Measurements from ENCODE around the gene PLEKHA5.
"Not testable (repeated sequence)": the region's sequence is repeated elsewhere in the genome, so short reads cannot be mapped to it uniquely, and the experiment has no call there.

The PLEKHA5 gene

GRCh38 chr12:19397534-19397933 is 268.0 kb downstream of the PLEKHA5 start:
- in situ Hi-C loops (cut with MboI; ENCODE audit: low sequenced_read_pairs), result no loop called here

DNA sequence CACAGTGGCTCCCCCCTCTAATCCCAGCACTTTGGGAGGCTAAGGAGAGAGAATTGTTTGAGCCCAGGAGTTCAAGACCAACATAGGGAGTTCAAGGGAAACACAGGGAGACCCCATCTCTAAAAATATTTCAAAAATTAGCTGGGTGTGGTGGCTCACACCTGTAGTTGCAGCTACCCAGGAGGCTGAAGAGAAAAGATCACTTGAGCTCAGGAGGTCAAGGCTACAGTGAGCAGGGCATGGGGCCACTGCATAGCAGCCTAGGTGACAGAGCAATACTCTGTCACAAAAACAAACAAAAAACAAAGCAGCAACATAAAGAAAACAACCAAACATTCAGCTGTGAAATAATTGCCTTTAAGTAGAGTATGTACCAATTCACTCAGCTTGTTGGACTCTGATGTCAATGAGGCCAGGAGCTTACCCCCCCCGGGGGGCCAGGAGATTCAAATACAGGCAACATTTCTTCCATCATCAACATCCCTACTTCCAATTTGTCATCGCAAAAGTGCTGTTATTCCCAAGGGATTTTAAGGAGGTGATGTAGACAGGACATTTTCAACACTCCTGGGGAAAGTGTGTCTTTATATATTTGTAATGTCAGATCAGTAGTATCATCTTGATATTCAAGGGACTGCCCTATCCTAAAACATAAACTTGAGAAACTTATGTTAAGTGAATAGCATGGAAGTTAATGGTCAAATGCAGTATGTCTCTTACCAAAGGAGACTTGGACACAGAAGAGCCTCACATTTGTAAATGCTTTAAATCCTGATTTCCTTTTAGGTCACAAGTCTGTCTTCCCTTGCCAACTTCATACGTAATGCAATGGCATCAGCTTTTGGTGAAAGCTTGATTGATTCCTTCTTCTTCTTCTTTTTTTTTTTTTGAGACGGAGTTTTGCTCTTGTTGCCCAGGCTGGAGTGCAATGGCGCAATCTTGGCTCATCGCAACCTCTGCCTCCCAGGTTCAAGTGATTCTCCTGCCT is 269.1 kb downstream of the PLEKHA5 start:
- in situ Hi-C loops (cut with MboI; ENCODE audit: low sequenced_read_pairs), result no loop called here

GRCh38 chr12:19400649-19401285 is 271.2 kb downstream of the PLEKHA5 start:
- in situ Hi-C loops (cut with MboI; ENCODE audit: low sequenced_read_pairs), result not testable (repeated sequence)

GRCh38 chr12:19402211-19402610 is 272.7 kb downstream of the PLEKHA5 start:
- in situ Hi-C loops (cut with MboI; ENCODE audit: low sequenced_read_pairs), result no loop called here

DNA sequence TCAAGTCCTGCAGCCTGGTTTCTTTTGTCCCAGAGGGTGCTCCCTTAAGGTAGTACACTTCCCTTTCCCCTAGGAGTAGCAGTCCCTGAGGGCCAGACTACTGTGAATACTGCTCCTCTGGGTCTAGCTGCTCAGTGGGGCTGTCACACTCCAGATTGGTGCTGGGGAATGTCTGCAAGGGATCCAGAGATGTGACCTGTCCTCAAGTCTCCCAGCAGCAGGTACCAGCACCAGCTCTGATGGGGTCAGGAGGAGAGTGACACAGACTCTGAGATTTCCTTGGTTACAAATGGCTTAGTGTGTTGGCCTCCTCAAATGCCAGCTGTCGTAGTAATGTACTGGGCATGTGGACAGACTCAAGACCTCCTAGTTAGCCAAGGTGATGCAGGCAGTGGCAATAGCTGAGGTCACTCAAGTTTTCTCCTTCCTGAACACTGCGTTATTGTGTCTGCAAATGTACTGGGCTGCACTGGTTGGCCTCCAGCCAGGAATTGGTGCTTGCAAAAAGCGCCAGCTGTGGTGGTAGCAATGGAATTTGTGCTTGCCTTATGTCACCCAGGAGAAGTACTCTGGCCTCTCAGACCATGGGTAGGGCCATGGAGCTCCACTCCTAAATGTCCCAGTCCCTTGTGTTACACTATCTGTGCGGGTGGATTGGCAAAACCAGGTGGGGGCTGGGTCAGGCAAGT is 273.4 kb downstream of the PLEKHA5 start:
- in situ Hi-C loops (cut with MboI; ENCODE audit: low sequenced_read_pairs), result no loop called here

DNA sequence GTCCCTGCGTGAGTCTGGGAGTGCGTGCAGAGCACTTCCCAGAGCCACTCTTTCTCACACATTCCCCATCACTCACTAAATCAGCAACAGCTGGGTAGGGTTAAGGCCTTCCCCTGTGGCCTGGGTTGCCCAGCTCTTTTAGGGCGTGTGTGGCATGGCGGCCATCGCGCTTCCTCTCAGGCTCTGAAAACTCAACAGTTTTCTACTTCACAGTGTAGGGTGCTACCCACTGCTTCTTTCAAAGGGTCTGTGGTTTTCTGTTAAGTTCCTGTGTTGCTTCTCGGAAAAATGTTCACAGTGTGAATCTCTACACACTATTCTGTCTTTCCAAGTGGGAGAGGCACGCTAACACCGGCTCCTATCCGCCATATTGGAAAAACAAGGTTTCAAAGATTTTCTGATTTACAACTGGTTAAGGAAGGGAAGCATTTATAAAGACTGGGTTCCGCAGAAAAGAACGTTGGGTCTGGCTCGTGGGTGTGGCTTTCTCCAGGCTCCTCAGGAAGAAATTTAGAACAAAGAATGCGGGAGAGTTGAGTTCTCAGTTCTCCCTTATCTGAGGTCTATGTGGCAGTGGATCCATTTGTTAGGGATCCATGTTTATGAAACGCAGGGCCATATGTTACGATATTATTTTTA is 274.8 kb downstream of the PLEKHA5 start:
- in situ Hi-C loops (cut with MboI; ENCODE audit: low sequenced_read_pairs), result no loop called here

DNA sequence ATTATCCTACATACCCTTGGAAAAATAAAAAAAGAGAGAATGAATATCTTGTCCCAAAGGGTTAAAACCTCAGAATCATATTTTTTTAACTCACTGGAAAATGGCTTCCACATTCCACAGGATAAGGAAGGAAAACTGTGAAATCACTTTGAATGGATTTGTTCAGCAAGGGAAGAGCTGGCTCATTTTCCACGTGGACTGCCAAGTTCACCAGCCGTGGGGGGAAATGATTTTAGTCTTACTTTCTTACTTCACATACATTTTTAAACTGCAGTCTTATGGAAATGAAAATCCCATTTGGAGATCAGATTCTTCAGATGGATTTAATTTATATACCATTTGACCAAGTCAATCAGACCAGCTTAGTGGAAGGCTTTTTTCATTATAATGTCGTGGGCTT is 279.8 kb downstream of the PLEKHA5 start:
- in situ Hi-C loops (cut with MboI; ENCODE audit: low sequenced_read_pairs), result no loop called here

GRCh38 chr12:19410211-19410610 is 280.7 kb downstream of the PLEKHA5 start:
- in situ Hi-C loops (cut with MboI; ENCODE audit: low sequenced_read_pairs), result no loop called here

GRCh38 chr12:19410629-19411185 is 281.2 kb downstream of the PLEKHA5 start:
- in situ Hi-C loops (cut with MboI; ENCODE audit: low sequenced_read_pairs), result no loop called here

GRCh38 chr12:19411234-19412204 is 282.0 kb downstream of the PLEKHA5 start:
- in situ Hi-C loops (cut with MboI; ENCODE audit: low sequenced_read_pairs), result no loop called here

GRCh38 chr12:19412844-19413243 is 283.3 kb downstream of the PLEKHA5 start:
- in situ Hi-C loops (cut with MboI; ENCODE audit: low sequenced_read_pairs), result no loop called here

GRCh38 chr12:19413582-19413981 is 284.0 kb downstream of the PLEKHA5 start:
- in situ Hi-C loops (cut with MboI; ENCODE audit: low sequenced_read_pairs), result not testable (repeated sequence)

GRCh38 chr12:19415563-19415962 is 286.0 kb downstream of the PLEKHA5 start:
- in situ Hi-C loops (cut with MboI; ENCODE audit: low sequenced_read_pairs), result no loop called here

GRCh38 chr12:19419086-19419485 is 289.6 kb downstream of the PLEKHA5 start:
- in situ Hi-C loops (cut with MboI; ENCODE audit: low sequenced_read_pairs), result no loop called here

DNA sequence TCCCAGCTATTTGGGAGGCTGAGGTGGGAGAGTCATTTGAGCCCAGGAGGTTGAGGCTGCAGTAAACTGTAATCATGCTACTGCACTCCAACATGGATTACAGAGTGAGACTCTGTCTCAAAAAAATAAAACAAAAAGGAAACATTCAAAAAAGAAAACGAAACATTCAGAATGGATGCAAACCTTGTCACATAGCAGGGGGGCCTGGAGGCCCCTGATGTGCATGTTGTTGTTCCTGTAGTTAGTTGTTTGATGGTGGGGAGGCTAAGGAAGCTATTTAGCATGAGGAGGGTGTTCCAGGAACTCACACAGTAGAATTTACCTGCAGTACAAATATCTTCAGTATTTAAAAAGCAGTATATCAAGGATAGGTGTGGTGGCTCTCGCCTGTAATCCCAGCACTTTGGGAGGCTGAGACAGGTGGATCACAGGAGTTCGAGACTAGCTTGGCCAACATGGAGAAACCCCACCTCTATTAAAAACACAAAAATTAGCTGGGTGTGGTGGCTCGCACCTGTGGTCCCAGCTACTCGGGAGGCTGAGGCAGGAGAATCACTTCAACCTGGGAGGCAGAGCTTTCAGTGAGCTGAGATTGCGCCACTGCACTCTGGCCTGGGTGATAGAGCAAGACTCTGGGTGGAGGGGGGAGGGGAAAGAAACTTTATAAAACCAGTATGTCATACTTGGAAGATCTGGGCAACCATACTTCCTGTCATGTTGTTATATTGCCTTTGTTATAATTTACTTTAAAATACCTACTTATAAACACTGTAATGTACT is 292.2 kb downstream of the PLEKHA5 start:
- in situ Hi-C loops (cut with MboI; ENCODE audit: low sequenced_read_pairs), result no loop called here

DNA sequence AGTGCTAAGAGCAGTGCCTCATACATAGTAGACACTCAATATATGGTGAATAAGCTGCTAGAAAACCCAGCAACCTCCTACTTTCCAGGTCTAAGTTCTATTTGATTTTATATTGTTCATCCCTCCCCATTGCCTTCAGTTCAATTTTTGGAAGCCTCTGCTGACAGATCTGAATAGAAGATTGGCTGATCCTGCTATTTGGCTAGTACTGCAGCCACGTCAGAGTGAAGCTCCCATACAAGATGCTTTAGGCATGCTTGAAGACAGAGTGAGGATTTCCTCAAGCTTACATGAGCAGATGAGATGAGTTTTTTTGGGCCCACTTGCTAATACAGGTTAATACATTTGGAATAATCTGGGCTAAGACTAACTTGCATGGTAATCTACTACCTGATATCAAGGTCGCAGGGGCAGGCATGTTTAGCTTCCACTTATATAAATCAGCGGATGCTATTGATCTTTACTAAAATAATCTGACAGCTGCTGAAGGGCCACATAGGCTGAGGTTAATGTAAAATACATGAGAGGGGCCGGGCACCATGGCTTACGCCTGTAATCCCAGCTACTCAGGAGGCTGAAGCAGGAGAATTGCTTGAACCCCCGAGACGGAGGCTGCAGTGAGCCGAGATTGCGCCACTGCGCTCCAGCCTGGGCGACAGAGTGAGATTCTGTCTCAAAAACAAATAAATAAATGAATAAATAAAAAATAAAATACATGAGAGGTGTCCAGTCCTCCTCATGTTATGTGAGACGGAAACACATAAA is 293.8 kb downstream of the PLEKHA5 start:
- in situ Hi-C loops (cut with MboI; ENCODE audit: low sequenced_read_pairs), result no loop called here
